Measurements from ENCODE around the gene IGF2R. TPM values are rescaled to one million over a fixed set of nuclear protein-coding genes. Genes with fewer than 3 reads are reported as not detected.

The IGF2R gene
- total and polyA plus RNA-seq, 2 experiments from 2014 or later = 61.2 to 132 TPM

GRCh38 chr6:160024152-160024551, 55.3 kb downstream of the IGF2R start:
- Histone ChIP-seq H3K9me2 (replicated peaks; ENCODE audit: insufficient read depth) (no peaks in the 10 kb centered on the region), H3K27ac (no peak overlapping the region), H3K4me1 (ENCODE audit: insufficient read depth) (no peaks in the 10 kb centered on the region), H3K4me3 (no peak overlapping the region), H3K79me2 (peaks cover 27% of the 10 kb centered on the region), H4K20me1 (ENCODE audit: insufficient read depth, poor library complexity, severe bottlenecking) (no peaks in the 10 kb centered on the region), H3K9me3 (ENCODE audit: low read depth) (no peaks in the 10 kb centered on the region), H2AFZ (no peak overlapping the region), H3K27me3 (no peaks in the 10 kb centered on the region), H3K36me3 (replicated peaks; ENCODE audit: insufficient read depth, low read depth) (no peaks in the 10 kb centered on the region), H3K4me2 (no peak overlapping the region)
- TF ChIP-seq EZH2 (IDR thresholded peaks at IDR 0.05; ENCODE audit: borderline replicate concordance) (no peak), CTCF (IDR thresholded peaks at IDR 0.05; ENCODE audit: poor library complexity) (no peak), EZH2phosphoT487 (IDR thresholded peaks at IDR 0.05; ENCODE audit: low read depth, severe bottlenecking, unreplicated experiment) (no peak)
- DNase-seq (ENCODE audit: low spot score) = no peak
- WGBS (ENCODE audit: low lambda C conversion rate, missing lambda C conversion rate) = 96% methylated on average over 8 of the region's 8 CpGs

- Histone ChIP-seq H2AFZ (no peak overlapping the region), H3K79me2 (peaks cover 7% of the 10 kb centered on the region), H3K36me3 (replicated peaks; ENCODE audit: insufficient read depth, low read depth) (no peaks in the 10 kb centered on the region), H3K4me1 (ENCODE audit: insufficient read depth) (peaks cover 10% of the 10 kb centered on the region), H4K20me1 (ENCODE audit: insufficient read depth, poor library complexity, severe bottlenecking) (peaks cover 4% of the 10 kb centered on the region), H3K9me3 (ENCODE audit: low read depth) (no peaks in the 10 kb centered on the region), H3K9me2 (replicated peaks; ENCODE audit: insufficient read depth) (no peaks in the 10 kb centered on the region), H3K4me3 (no peak overlapping the region), H3K27me3 (no peaks in the 10 kb centered on the region), H3K4me2 (no peak overlapping the region), H3K27ac (no peak overlapping the region)
- TF ChIP-seq EZH2 (IDR thresholded peaks at IDR 0.05; ENCODE audit: borderline replicate concordance) (no peak), CTCF (IDR thresholded peaks at IDR 0.05; ENCODE audit: poor library complexity) (no peak), EZH2phosphoT487 (IDR thresholded peaks at IDR 0.05; ENCODE audit: low read depth, severe bottlenecking, unreplicated experiment) (no peak)
- whole genome bisulfite sequencing (ENCODE audit: low lambda C conversion rate, missing lambda C conversion rate) = 95% methylated on average over 11 of the region's 11 CpGs
- no peak for DNase-seq (ENCODE audit: low spot score)
Observed at GRCh38 chr6:160027076-160027475, 58.2 kb downstream of the IGF2R start.

- H3K27ac ChIP-seq = no peak overlapping the region
- H3K9me2 ChIP-seq (replicated peaks; ENCODE audit: insufficient read depth) = no peaks in the 10 kb centered on the region
- no peak for DNase-seq (ENCODE audit: low spot score)
- no peak for TF ChIP-seq EZH2 (IDR thresholded peaks at IDR 0.05; ENCODE audit: borderline replicate concordance)
- TF ChIP-seq CTCF (IDR thresholded peaks at IDR 0.05; ENCODE audit: poor library complexity) = no peak
- TF ChIP-seq EZH2phosphoT487 (IDR thresholded peaks at IDR 0.05; ENCODE audit: low read depth, severe bottlenecking, unreplicated experiment) = no peak
- H3K9me3 ChIP-seq (ENCODE audit: low read depth) = no peaks in the 10 kb centered on the region
- H4K20me1 ChIP-seq (ENCODE audit: insufficient read depth, poor library complexity, severe bottlenecking) = peaks cover 4% of the 10 kb centered on the region
- WGBS (ENCODE audit: low lambda C conversion rate, missing lambda C conversion rate) = 92% methylated on average over 10 of the region's 10 CpGs
- H3K4me3 ChIP-seq = no peak overlapping the region
- no peak overlapping the region for H3K4me2 ChIP-seq
- no peaks in the 10 kb centered on the region for H3K27me3 ChIP-seq
- peaks cover 10% of the 10 kb centered on the region for H3K79me2 ChIP-seq
- peaks cover 10% of the 10 kb centered on the region for H3K4me1 ChIP-seq (ENCODE audit: insufficient read depth)
- no peak overlapping the region for H2AFZ ChIP-seq
- no peaks in the 10 kb centered on the region for H3K36me3 ChIP-seq (replicated peaks; ENCODE audit: insufficient read depth, low read depth)
Observed at GRCh38 chr6:160027931-160028330, 59.0 kb downstream of the IGF2R start.
